Measurements from ENCODE around the gene GPS1.

Gene GPS1

GRCh38 chr17:82098169-82098938 is 46.7 kb downstream of the GPS1 start, which contains the start of gene FASN:
FASN (minus strand) TSS chr17:82098236; CDS start chr17:82096445, 1,791 bp downstream.
- peak; percentile 92 for FAIRE-seq

GRCh38 chr17:82098939-82099763 is 47.5 kb downstream of the GPS1 start:
- FAIRE-seq, result no peak
- DNase-seq (ENCODE audit: extremely low spot score, insufficient read length, low read depth), result no peak

More at GRCh38 chr17:82098169-82098938, 46.7 kb downstream of the GPS1 start, which contains the start of gene FASN:
- DNase-seq (ENCODE audit: extremely low spot score, insufficient read length, low read depth), result peak; percentile 100

GRCh38 chr17:82100502-82101298 is 49.0 kb downstream of the GPS1 start:
- FAIRE-seq, result no peak

GRCh38 chr17:82101301-82101715 is 49.6 kb downstream of the GPS1 start:
- DNase-seq (ENCODE audit: extremely low spot score, insufficient read length, low read depth), result no peak
- no peak for FAIRE-seq

More at GRCh38 chr17:82100502-82101298, 49.0 kb downstream of the GPS1 start:
- DNase-seq (ENCODE audit: extremely low spot score, insufficient read length, low read depth), result no peak

GRCh38 chr17:82101767-82102679 is 50.3 kb downstream of the GPS1 start:
- FAIRE-seq (no peak), DNase-seq (ENCODE audit: extremely low spot score, insufficient read length, low read depth) (no peak)

- DNase-seq (ENCODE audit: extremely low spot score, insufficient read length, low read depth) (no peak), FAIRE-seq (no peak)
These were observed 52.1 kb downstream of the GPS1 start for GRCh38 chr17:82103553-82104451.

- DNase-seq (ENCODE audit: extremely low spot score, insufficient read length, low read depth), result no peak
- FAIRE-seq, result no peak
These were observed 53.2 kb downstream of the GPS1 start for GRCh38 chr17:82104797-82105416.

GRCh38 chr17:82105417-82105881 is 53.8 kb downstream of the GPS1 start:
- no peak for FAIRE-seq
- DNase-seq (ENCODE audit: extremely low spot score, insufficient read length, low read depth), result no peak

GRCh38 chr17:82105882-82106687 is 54.4 kb downstream of the GPS1 start:
- peak; percentile 96 for FAIRE-seq
- peak; percentile 82 for DNase-seq (ENCODE audit: extremely low spot score, insufficient read length, low read depth)

- DNase-seq (ENCODE audit: extremely low spot score, insufficient read length, low read depth), result no peak
- FAIRE-seq, result no peak
These were observed 55.1 kb downstream of the GPS1 start for GRCh38 chr17:82106688-82107305.

All from GM18507 (cell line).